ENCODE results near the gene TPCN1. TPM values are rescaled to one million over a fixed set of nuclear protein-coding genes. Genes with fewer than 3 reads are reported as not detected.

Gene TPCN1
- polyA plus RNA-seq, 1 of the 3 experiments (the other 2 are of a cell fraction) = 15.7 TPM

GRCh38 chr12:113196582-113196981 is 24.7 kb upstream of the TPCN1 start:
- Histone ChIP-seq H3K9me2 (no peaks in the 10 kb centered on the region), H3K9ac (no peak overlapping the region), H3K4me1 (ENCODE audit: control insufficient read depth in 1 of 2, insufficient read depth in 2 of 2, low read depth in 1 of 2, low read length in 1 of 2) (peaks cover 13 to 28% of the 10 kb centered on the region in 2 experiments; a peak in 3 of 4 replicates), H3K36me3 (replicated peaks in 1 of 2; ENCODE audit: control insufficient read depth in 1 of 2, insufficient read depth in 2 of 2, low read length in 1 of 2) (peaks cover 4 to 9% of the 10 kb centered on the region in 2 experiments), H3K4me3 (ENCODE audit: low read depth in 2 of 2, low read length in 1 of 2) (no peak overlapping the region; a peak in 1 of 4 replicates), H3K27ac (ENCODE audit: low read depth in 2 of 2, low read length in 1 of 2) (no peak overlapping the region), H3K4me2 (no peak overlapping the region), H3K27me3 (ENCODE audit: insufficient read depth) (no peaks in the 10 kb centered on the region), H3K9me3 (no peaks in the 10 kb centered on the region), H3K79me2 (ENCODE audit: insufficient read depth) (peaks cover 3% of the 10 kb centered on the region; the same call in 1 of the 2 replicates), H2AFZ (ENCODE audit: low read depth) (no peak overlapping the region), H3F3A (replicated peaks; ENCODE audit: insufficient read depth) (peaks cover 32% of the 10 kb centered on the region), H4K20me1 (ENCODE audit: insufficient read depth) (no peaks in the 10 kb centered on the region)
- ChIA-PET POLR2A (interaction anchor here (0.6 kb wide), 1 partner anchor 49 kb away, joined by 4 read pairs; no protein-coding TSS in a partner anchor), CTCF (interaction anchor here (0.6 to 4.5 kb wide), 11 partner anchors 9 to 716 kb away, joined by 3 to 42 read pairs (median 4); partner anchors contain the start of genes PLBD2, RITA1 and SDSL)
- TF ChIP-seq PBX3 (IDR thresholded peaks at IDR 0.05) (no peak), FOSL2 (IDR thresholded peaks at IDR 0.05; ENCODE audit: borderline replicate concordance, low read depth) (no peak), NFIC (IDR thresholded peaks at IDR 0.05; ENCODE audit: borderline replicate concordance) (no peak), ZBTB33 (IDR thresholded peaks at IDR 0.05; ENCODE audit: borderline replicate concordance, low read depth) (no peak), POLR2AphosphoS5 (IDR thresholded peaks at IDR 0.05; ENCODE audit: low read depth, low read length) (no peak), RFX5 (IDR thresholded peaks at IDR 0.05; ENCODE audit: low read length) (no peak), FOXM1 (IDR thresholded peaks at IDR 0.05; ENCODE audit: low read depth) (no peak), TCF12 (IDR thresholded peaks at IDR 0.05) (no peak), RCOR1 (IDR thresholded peaks at IDR 0.05; ENCODE audit: low read length) (no peak), MXI1 (IDR thresholded peaks at IDR 0.05; ENCODE audit: low read depth, low read length) (no peak), REST (IDR thresholded peaks at IDR 0.05; ENCODE audit: low read depth, low read length) (no peak), IRF3 (IDR thresholded peaks at IDR 0.05; ENCODE audit: low read depth, low read length) (no peak), EP300 (IDR thresholded peaks at IDR 0.05; ENCODE audit: borderline replicate concordance in 1 of 2, low read depth in 1 of 2, low read length in 1 of 2) (no peak), CHD2 (IDR thresholded peaks at IDR 0.05; ENCODE audit: low read length, partially characterized antibody) (no peak), RAD21 (IDR thresholded peaks at IDR 0.05; ENCODE audit: low read length) (no peak), EZH2phosphoT487 (IDR thresholded peaks at IDR 0.05; ENCODE audit: borderline replicate concordance, low read depth) (no peak), GABPA (IDR thresholded peaks at IDR 0.05; ENCODE audit: low read depth) (no peak)
- DNase-seq = no peak
- 68% methylated on average over 3 of the region's 7 CpGs for WGBS (ENCODE audit: low lambda C conversion rate)
